ENCODE data around the gene SLC7A5. TPM values are rescaled to one million over a fixed set of nuclear protein-coding genes. Genes with fewer than 3 reads are reported as not detected.
"Not testable (repeated sequence)": the region's sequence is repeated elsewhere in the genome, so short reads cannot be mapped to it uniquely, and the experiment has no call there.

The SLC7A5 gene
- total and polyA plus RNA-seq, 2 of the 4 experiments (the other 2 are of a cell fraction), result 11.3 to 101 TPM

- TF ChIP-seq POLR2A (IDR thresholded peaks at IDR 0.05; ENCODE audit: low read depth, low read length), result no peak
- no peak for TF ChIP-seq RFX5 (IDR thresholded peaks at IDR 0.05; ENCODE audit: low read depth, low read length)
- no peak for TF ChIP-seq RCOR1 (IDR thresholded peaks at IDR 0.05; ENCODE audit: insufficient replicate concordance, low read length)
- no peak for TF ChIP-seq CEBPB (IDR thresholded peaks at IDR 0.05; ENCODE audit: low read depth, low read length)
- TF ChIP-seq RAD21 (IDR thresholded peaks at IDR 0.05; ENCODE audit: low read length), result no peak
Measured at GRCh38 chr16:87880117-87880696, 10.9 kb upstream of the SLC7A5 start (continued).

GRCh38 chr16:87879411-87880013 is 10.2 kb upstream of the SLC7A5 start:
- H3K23ac ChIP-seq (ENCODE audit: low read depth, low read length); H3K4me1 ChIP-seq (ENCODE audit: control insufficient read depth, insufficient read depth, low read length); H3K9me3 ChIP-seq (ENCODE audit: control insufficient read depth, insufficient read depth, low read length); POLR2A ChIA-PET (ENCODE audit: unreplicated experiment); ATAC-seq (ENCODE audit: low read depth); BruUV-seq (replicated peaks); H2BK20ac ChIP-seq (ENCODE audit: low read depth, low read length); H3K4me3 ChIP-seq (ENCODE audit: insufficient read depth, low read depth, low read length); H4K91ac ChIP-seq (ENCODE audit: insufficient read depth, low read depth, low read length); H3K14ac ChIP-seq (replicated peaks; ENCODE audit: low read depth, low read length); H3K79me1 ChIP-seq (ENCODE audit: low read depth in 1 of 2, low read length in 2 of 2); H2BK120ac ChIP-seq (ENCODE audit: low read depth, low read length); H2BK15ac ChIP-seq (ENCODE audit: low read depth, low read length); H4K20me1 ChIP-seq (ENCODE audit: insufficient read depth, low read length); dilution Hi-C loops (cut with HindIII; ENCODE audit: low sequenced_read_pairs, unreplicated experiment); H4K8ac ChIP-seq (ENCODE audit: low read depth in 2 of 2, low read length in 2 of 2); H3K9ac ChIP-seq (ENCODE audit: low read depth, low read length); H4K5ac ChIP-seq (ENCODE audit: low read depth, low read length); H3K9me1 ChIP-seq (ENCODE audit: insufficient read depth, low read length); H2AFZ ChIP-seq (replicated peaks; ENCODE audit: low read length, poor library complexity); intact Hi-C loops (cut with micrococcal nuclease); H3K4ac ChIP-seq (ENCODE audit: low read depth, low read length); H3K18ac ChIP-seq (ENCODE audit: low read depth, low read length); H3K36me3 ChIP-seq (ENCODE audit: control insufficient read depth, insufficient read depth, low read length); H3K27ac ChIP-seq (ENCODE audit: insufficient read depth, low read length); DNase-seq; H2AK5ac ChIP-seq (ENCODE audit: low read depth, low read length); H3K56ac ChIP-seq (ENCODE audit: extremely low read depth, insufficient read depth, low read length); H2BK5ac ChIP-seq (ENCODE audit: low read depth, low read length, poor library complexity, severe bottlenecking); H2AK9ac ChIP-seq (replicated peaks; ENCODE audit: low read depth, low read length, poor library complexity); CTCF ChIA-PET; H3K4me2 ChIP-seq (ENCODE audit: low read depth, low read length): not testable (repeated sequence)
- 67% methylated on average over 2 of the region's 5 CpGs; no CpG with 5 or more reads in 1 of the 2 experiments for WGBS, 2 experiments (ENCODE audit: extremely low coverage in 2 of 2, insufficient read length in 1 of 2)
- in situ Hi-C loops (cut with MboI; ENCODE audit: low sequenced_read_pairs), result loop anchor here (5.0 kb wide), 1 partner anchor 107 kb away; no protein-coding TSS in a partner anchor
- H3K27me3 ChIP-seq (ENCODE audit: control insufficient read depth, insufficient read depth, low read length), result peaks cover 26% of the 10 kb centered on the region
